GM18499 (cell line): ENCODE measurements around the gene FAM174C.

ENCODE experiments used
- ATAC-seq: cut with Tn5 transposase; IDR thresholded peaks from one replicate; pipeline ENCODE4 v1.9.1; 2021; ENCODE audit warnings: moderate number of reproducible peaks; ENCODE audit not compliant: insufficient read depth, unreplicated experiment

The FAM174C gene

GRCh38 chr19:1260749-1261537 is 14.4 kb upstream of the FAM174C start:
- ATAC-seq = no peak

- no peak for ATAC-seq
Measured at GRCh38 chr19:1261538-1261797, 13.9 kb upstream of the FAM174C start.

- no peak for ATAC-seq
Measured at GRCh38 chr19:1261798-1262622, 13.3 kb upstream of the FAM174C start.

- ATAC-seq = no peak
Measured at GRCh38 chr19:1262623-1263123, 12.7 kb upstream of the FAM174C start.

- no peak for ATAC-seq
Measured at GRCh38 chr19:1263188-1263587, 12.1 kb upstream of the FAM174C start.

GRCh38 chr19:1264801-1265614 is 10.3 kb upstream of the FAM174C start:
- ATAC-seq = no peak

GRCh38 chr19:1265615-1266128 is 9.7 kb upstream of the FAM174C start:
- no peak for ATAC-seq

- ATAC-seq = no peak
Measured at GRCh38 chr19:1266129-1266915, 9.0 kb upstream of the FAM174C start.

- no peak for ATAC-seq
Measured at GRCh38 chr19:1266916-1267476, 8.3 kb upstream of the FAM174C start.

GRCh38 chr19:1267477-1268225 is 7.7 kb upstream of the FAM174C start:
- no peak for ATAC-seq

- no peak for ATAC-seq
Measured at GRCh38 chr19:1268226-1269064, 6.9 kb upstream of the FAM174C start.

GRCh38 chr19:1269065-1269477 is 6.3 kb upstream of the FAM174C start, which contains the start of gene CIRBP:
TSS of gene CIRBP (plus strand) at chr19:1269332. CDS start at chr19:1270934, 1,602 bp downstream.
- peak; percentile 36 for ATAC-seq

GRCh38 chr19:1269478-1270212 is 5.7 kb upstream of the FAM174C start:
- peak; percentile 8 for ATAC-seq

- no peak for ATAC-seq
Measured at GRCh38 chr19:1270213-1270853, 5.0 kb upstream of the FAM174C start.

- no peak for ATAC-seq
Measured at GRCh38 chr19:1270854-1271527, 4.3 kb upstream of the FAM174C start.
